ENCODE measurements around the gene RORB. TPM values are rescaled to one million over a fixed set of nuclear protein-coding genes. Genes with fewer than 3 reads are reported as not detected.

Gene RORB
- total RNA-seq, 1 experiment from 2014 or later = 8.7 TPM

DNA sequence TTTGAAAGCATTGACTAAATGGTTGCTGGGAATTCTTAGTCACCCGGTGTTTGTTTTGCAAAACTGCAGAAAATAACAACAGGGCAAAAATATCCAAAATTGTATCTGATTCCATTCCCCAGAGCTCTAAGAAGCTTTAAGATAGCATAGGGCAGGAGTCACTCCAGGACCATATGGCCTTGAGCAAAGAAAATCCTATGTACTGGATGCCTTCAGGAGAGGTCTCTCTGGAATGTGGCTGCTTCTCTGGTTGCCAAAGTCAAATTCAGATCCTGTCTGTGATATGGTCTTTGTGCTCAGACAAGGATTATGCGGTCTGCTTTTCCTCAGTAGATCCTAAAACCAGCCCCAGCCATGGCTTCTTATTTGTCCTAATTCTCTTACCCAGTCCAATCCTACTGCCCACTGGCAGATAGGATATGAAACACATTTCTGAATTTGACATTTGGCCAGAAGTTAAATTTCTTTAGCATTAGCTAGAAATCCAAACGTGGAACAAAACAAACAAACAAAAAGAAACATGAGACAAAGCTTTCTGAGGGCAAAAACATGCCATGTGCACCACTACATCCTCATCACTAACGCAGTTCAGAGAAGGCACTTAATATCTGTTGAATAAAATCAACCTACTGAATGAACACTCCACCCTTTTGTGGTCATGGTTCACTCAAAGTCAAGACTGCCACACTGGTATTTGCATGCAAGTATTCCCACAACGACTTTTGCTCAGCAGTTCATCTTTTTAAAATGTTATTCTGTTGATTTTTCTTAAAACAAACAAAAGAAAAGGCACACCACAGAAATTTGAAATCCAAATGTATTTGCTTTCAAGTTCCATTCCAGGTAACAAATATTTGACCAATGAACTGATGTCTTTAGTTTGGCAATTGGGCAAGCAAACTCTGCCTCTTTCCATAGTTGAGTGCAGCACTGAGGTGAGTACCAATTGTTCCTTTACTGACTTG, 224.8 kb downstream of the RORB start:
- ChIA-PET POLR2A (no interaction called here), CTCF (interaction anchor here (0.7 kb wide), 1 partner anchor 463 kb away, joined by 3 read pairs; no protein-coding TSS in a partner anchor)
- no peak for ATAC-seq
- H3K27me3 Mint-ChIP-seq (ENCODE audit: low read depth) = no peaks in the 10 kb centered on the region
- DNase-seq (ENCODE audit: low spot score) = no peak
- H3K27ac Mint-ChIP-seq = no peak overlapping the region
- H3K4me1 Mint-ChIP-seq = peaks cover 4% of the 10 kb centered on the region; the same call in 1 of the 2 replicates
- no peaks in the 10 kb centered on the region for H3K36me3 Mint-ChIP-seq
- H3K4me3 Mint-ChIP-seq = no peak overlapping the region
- peaks cover 5% of the 10 kb centered on the region for H3K9me3 Mint-ChIP-seq
- no peak for TF ChIP-seq FOXP4 (CRISPR knock-in tag; IDR thresholded peaks at IDR 0.05)
- TF ChIP-seq FOXJ3 (CRISPR knock-in tag; IDR thresholded peaks at IDR 0.05; ENCODE audit: borderline replicate concordance) = no peak
- TF ChIP-seq OVOL2 (CRISPR knock-in tag; IDR thresholded peaks at IDR 0.05; ENCODE audit: borderline replicate concordance) = no peak
- TF ChIP-seq GABPB1 (CRISPR knock-in tag; IDR thresholded peaks at IDR 0.05) = no peak
- no peak for TF ChIP-seq E2F4 (CRISPR knock-in tag; IDR thresholded peaks at IDR 0.05; ENCODE audit: borderline replicate concordance, low read depth)
- TF ChIP-seq ATF1 (CRISPR knock-in tag; IDR thresholded peaks at IDR 0.05) = no peak
- TF ChIP-seq, protein P1, sequence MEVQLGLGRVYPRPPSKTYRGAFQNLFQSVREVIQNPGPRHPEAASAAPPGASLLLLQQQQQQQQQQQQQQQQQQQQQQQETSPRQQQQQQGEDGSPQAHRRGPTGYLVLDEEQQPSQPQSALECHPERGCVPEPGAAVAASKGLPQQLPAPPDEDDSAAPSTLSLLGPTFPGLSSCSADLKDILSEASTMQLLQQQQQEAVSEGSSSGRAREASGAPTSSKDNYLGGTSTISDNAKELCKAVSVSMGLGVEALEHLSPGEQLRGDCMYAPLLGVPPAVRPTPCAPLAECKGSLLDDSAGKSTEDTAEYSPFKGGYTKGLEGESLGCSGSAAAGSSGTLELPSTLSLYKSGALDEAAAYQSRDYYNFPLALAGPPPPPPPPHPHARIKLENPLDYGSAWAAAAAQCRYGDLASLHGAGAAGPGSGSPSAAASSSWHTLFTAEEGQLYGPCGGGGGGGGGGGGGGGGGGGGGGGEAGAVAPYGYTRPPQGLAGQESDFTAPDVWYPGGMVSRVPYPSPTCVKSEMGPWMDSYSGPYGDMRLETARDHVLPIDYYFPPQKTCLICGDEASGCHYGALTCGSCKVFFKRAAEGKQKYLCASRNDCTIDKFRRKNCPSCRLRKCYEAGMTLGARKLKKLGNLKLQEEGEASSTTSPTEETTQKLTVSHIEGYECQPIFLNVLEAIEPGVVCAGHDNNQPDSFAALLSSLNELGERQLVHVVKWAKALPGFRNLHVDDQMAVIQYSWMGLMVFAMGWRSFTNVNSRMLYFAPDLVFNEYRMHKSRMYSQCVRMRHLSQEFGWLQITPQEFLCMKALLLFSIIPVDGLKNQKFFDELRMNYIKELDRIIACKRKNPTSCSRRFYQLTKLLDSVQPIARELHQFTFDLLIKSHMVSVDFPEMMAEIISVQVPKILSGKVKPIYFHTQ (CRISPR knock-in tag; IDR thresholded peaks at IDR 0.05) = no peak
- no peak for TF ChIP-seq ZBTB43 (CRISPR knock-in tag; IDR thresholded peaks at IDR 0.05)
- TF ChIP-seq CDX4 (CRISPR knock-in tag; IDR thresholded peaks at IDR 0.05; ENCODE audit: borderline replicate concordance) = no peak
- TF ChIP-seq NR2C2 (CRISPR knock-in tag; IDR thresholded peaks at IDR 0.05) = no peak
- no peak for TF ChIP-seq JUN (CRISPR knock-in tag; IDR thresholded peaks at IDR 0.05)
- no peak for TF ChIP-seq ETV6 (CRISPR knock-in tag; IDR thresholded peaks at IDR 0.05)
- no peak for TF ChIP-seq ZNF671 (CRISPR knock-in tag; IDR thresholded peaks at IDR 0.05)
- TF ChIP-seq, protein P2, sequence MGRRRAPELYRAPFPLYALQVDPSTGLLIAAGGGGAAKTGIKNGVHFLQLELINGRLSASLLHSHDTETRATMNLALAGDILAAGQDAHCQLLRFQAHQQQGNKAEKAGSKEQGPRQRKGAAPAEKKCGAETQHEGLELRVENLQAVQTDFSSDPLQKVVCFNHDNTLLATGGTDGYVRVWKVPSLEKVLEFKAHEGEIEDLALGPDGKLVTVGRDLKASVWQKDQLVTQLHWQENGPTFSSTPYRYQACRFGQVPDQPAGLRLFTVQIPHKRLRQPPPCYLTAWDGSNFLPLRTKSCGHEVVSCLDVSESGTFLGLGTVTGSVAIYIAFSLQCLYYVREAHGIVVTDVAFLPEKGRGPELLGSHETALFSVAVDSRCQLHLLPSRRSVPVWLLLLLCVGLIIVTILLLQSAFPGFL (CRISPR knock-in tag; IDR thresholded peaks at IDR 0.05; ENCODE audit: borderline replicate concordance) = no peak
- no peak for TF ChIP-seq ESRRA (CRISPR knock-in tag; IDR thresholded peaks at IDR 0.05; ENCODE audit: borderline replicate concordance)
- TF ChIP-seq, protein P3, sequence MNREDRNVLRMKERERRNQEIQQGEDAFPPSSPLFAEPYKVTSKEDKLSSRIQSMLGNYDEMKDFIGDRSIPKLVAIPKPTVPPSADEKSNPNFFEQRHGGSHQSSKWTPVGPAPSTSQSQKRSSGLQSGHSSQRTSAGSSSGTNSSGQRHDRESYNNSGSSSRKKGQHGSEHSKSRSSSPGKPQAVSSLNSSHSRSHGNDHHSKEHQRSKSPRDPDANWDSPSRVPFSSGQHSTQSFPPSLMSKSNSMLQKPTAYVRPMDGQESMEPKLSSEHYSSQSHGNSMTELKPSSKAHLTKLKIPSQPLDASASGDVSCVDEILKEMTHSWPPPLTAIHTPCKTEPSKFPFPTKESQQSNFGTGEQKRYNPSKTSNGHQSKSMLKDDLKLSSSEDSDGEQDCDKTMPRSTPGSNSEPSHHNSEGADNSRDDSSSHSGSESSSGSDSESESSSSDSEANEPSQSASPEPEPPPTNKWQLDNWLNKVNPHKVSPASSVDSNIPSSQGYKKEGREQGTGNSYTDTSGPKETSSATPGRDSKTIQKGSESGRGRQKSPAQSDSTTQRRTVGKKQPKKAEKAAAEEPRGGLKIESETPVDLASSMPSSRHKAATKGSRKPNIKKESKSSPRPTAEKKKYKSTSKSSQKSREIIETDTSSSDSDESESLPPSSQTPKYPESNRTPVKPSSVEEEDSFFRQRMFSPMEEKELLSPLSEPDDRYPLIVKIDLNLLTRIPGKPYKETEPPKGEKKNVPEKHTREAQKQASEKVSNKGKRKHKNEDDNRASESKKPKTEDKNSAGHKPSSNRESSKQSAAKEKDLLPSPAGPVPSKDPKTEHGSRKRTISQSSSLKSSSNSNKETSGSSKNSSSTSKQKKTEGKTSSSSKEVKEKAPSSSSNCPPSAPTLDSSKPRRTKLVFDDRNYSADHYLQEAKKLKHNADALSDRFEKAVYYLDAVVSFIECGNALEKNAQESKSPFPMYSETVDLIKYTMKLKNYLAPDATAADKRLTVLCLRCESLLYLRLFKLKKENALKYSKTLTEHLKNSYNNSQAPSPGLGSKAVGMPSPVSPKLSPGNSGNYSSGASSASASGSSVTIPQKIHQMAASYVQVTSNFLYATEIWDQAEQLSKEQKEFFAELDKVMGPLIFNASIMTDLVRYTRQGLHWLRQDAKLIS (CRISPR knock-in tag; IDR thresholded peaks at IDR 0.05; ENCODE audit: borderline replicate concordance) = no peak
- TF ChIP-seq, protein P4, sequence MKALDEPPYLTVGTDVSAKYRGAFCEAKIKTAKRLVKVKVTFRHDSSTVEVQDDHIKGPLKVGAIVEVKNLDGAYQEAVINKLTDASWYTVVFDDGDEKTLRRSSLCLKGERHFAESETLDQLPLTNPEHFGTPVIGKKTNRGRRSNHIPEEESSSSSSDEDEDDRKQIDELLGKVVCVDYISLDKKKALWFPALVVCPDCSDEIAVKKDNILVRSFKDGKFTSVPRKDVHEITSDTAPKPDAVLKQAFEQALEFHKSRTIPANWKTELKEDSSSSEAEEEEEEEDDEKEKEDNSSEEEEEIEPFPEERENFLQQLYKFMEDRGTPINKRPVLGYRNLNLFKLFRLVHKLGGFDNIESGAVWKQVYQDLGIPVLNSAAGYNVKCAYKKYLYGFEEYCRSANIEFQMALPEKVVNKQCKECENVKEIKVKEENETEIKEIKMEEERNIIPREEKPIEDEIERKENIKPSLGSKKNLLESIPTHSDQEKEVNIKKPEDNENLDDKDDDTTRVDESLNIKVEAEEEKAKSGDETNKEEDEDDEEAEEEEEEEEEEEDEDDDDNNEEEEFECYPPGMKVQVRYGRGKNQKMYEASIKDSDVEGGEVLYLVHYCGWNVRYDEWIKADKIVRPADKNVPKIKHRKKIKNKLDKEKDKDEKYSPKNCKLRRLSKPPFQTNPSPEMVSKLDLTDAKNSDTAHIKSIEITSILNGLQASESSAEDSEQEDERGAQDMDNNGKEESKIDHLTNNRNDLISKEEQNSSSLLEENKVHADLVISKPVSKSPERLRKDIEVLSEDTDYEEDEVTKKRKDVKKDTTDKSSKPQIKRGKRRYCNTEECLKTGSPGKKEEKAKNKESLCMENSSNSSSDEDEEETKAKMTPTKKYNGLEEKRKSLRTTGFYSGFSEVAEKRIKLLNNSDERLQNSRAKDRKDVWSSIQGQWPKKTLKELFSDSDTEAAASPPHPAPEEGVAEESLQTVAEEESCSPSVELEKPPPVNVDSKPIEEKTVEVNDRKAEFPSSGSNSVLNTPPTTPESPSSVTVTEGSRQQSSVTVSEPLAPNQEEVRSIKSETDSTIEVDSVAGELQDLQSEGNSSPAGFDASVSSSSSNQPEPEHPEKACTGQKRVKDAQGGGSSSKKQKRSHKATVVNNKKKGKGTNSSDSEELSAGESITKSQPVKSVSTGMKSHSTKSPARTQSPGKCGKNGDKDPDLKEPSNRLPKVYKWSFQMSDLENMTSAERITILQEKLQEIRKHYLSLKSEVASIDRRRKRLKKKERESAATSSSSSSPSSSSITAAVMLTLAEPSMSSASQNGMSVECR (CRISPR knock-in tag; IDR thresholded peaks at IDR 0.05; ENCODE audit: borderline replicate concordance) = no peak
- no peak for TF ChIP-seq TEAD1 (CRISPR knock-in tag; IDR thresholded peaks at IDR 0.05)
